Measurements from ENCODE around the gene SPRR2G. TPM values are rescaled to one million over a fixed set of nuclear protein-coding genes. Genes with fewer than 3 reads are reported as not detected.
"Not testable (repeated sequence)": the region's sequence is repeated elsewhere in the genome, so short reads cannot be mapped to it uniquely, and the experiment has no call there.

Gene SPRR2G
- polyA plus RNA-seq, 3 donors = not detected

- DNase-seq (ENCODE audit: low read depth in 3 of 3, low spot score in 2 of 3) = no peak
Observed at GRCh38 chr1:153119491-153119971, 31.2 kb downstream of the SPRR2G start.

GRCh38 chr1:153115264-153115663 lies 35.4 kb downstream of the SPRR2G start:
- not testable (repeated sequence) for DNase-seq (ENCODE audit: low read depth in 3 of 3, low spot score in 2 of 3)

- no peak for DNase-seq (ENCODE audit: low read depth in 3 of 3, low spot score in 2 of 3)
Observed at GRCh38 chr1:153113416-153113815, 37.3 kb downstream of the SPRR2G start, which contains the start of gene SPRR2F. Gene SPRR2F (minus strand): TSS chr1:153113516. CDS start chr1:153112733, 783 bp downstream.

GRCh38 chr1:153112454-153112853 lies 38.2 kb downstream of the SPRR2G start:
- not testable (repeated sequence) for DNase-seq (ENCODE audit: low read depth in 3 of 3, low spot score in 2 of 3)

- DNase-seq (ENCODE audit: low read depth in 3 of 3, low spot score in 2 of 3) = no peak
Observed at GRCh38 chr1:153100245-153100644, 50.4 kb downstream of the SPRR2G start.

Other genes starting within 250 kb of the SPRR2G start
- gene IVL, start 242.3 kb downstream of the SPRR2G start, polyA plus RNA-seq (ENCODE audit: insufficient read length in 3 of 3) = under 1 TPM in 2 of 3 donors, not detected in 1; 0.21 to 0.42 TPM
- gene SPRR5, start 203.7 kb downstream of the SPRR2G start, polyA plus RNA-seq (ENCODE audit: insufficient read length in 3 of 3) = not detected
- gene SPRR4, start 180.2 kb downstream of the SPRR2G start, polyA plus RNA-seq (ENCODE audit: insufficient read length in 3 of 3) = not detected
- not detected for gene SPRR1A, start 166.8 kb downstream of the SPRR2G start, polyA plus RNA-seq (ENCODE audit: insufficient read length in 3 of 3)
- under 1 TPM in 1 of 3 donors, not detected in 2; 0.21 TPM for gene SPRR3, start 149.1 kb downstream of the SPRR2G start, polyA plus RNA-seq (ENCODE audit: insufficient read length in 3 of 3)
- not detected for gene SPRR1B, start 119.7 kb downstream of the SPRR2G start, polyA plus RNA-seq (ENCODE audit: insufficient read length in 3 of 3)
- gene SPRR2D, start 109.8 kb downstream of the SPRR2G start, polyA plus RNA-seq (ENCODE audit: insufficient read length in 3 of 3) = not detected
- not detected for gene SPRR2A, start 93.4 kb downstream of the SPRR2G start, polyA plus RNA-seq (ENCODE audit: insufficient read length in 3 of 3)
- gene SPRR2B, start 79.3 kb downstream of the SPRR2G start, polyA plus RNA-seq (ENCODE audit: insufficient read length in 3 of 3) = not detected
- gene SPRR2E, start 56.4 kb downstream of the SPRR2G start, polyA plus RNA-seq (ENCODE audit: insufficient read length in 3 of 3) = not detected
- not detected for gene SPRR2F, start 37.4 kb downstream of the SPRR2G start, polyA plus RNA-seq (ENCODE audit: insufficient read length in 3 of 3)
- not detected for gene LELP1, start 52.5 kb upstream of the SPRR2G start, polyA plus RNA-seq (ENCODE audit: insufficient read length in 3 of 3)
- gene PRR9, start 66.7 kb upstream of the SPRR2G start, polyA plus RNA-seq (ENCODE audit: insufficient read length in 3 of 3) = not detected
- not detected for gene LORICRIN, start 108.8 kb upstream of the SPRR2G start, polyA plus RNA-seq (ENCODE audit: insufficient read length in 3 of 3)
- not detected for gene PGLYRP3, start 162.1 kb upstream of the SPRR2G start, polyA plus RNA-seq (ENCODE audit: insufficient read length in 3 of 3)
- not detected for gene PGLYRP4, start 198.0 kb upstream of the SPRR2G start, polyA plus RNA-seq (ENCODE audit: insufficient read length in 3 of 3)
- 10 to 100 TPM in 2 of 3 donors, 1 to 10 TPM in 1; 8.7 to 22.1 (median 16.1) TPM for gene S100A9, start 207.0 kb upstream of the SPRR2G start, polyA plus RNA-seq (ENCODE audit: insufficient read length in 3 of 3)
- 1 to 10 TPM in 2 of 3 donors, under 1 TPM in 1; 0.64 to 3.9 (median 1.8) TPM for gene S100A12, start 224.7 kb upstream of the SPRR2G start, polyA plus RNA-seq (ENCODE audit: insufficient read length in 3 of 3)
- 10 to 100 TPM in 2 of 3 donors, 1 to 10 TPM in 1; 4.1 to 21.5 (median 14.9) TPM for gene S100A8, start 240.2 kb upstream of the SPRR2G start, polyA plus RNA-seq (ENCODE audit: insufficient read length in 3 of 3)

Data from right renal cortex interstitium (tissue), 3 donors.